ENCODE data around the gene GRP. TPM values are rescaled to one million over a fixed set of nuclear protein-coding genes. Genes with fewer than 3 reads are reported as not detected.

GRP gene
- total and polyA plus RNA-seq, 10 of the 15 experiments (the other 5 are each of a cell fraction or from before 2014, with no cell fraction given), result not detected

Other genes starting within 250 kb of the GRP start
- gene SEC11C, start 80.3 kb upstream of the GRP start, total RNA-seq (2014; rRNA removed), result 125 and 144 TPM in 2 replicates
- 233 and 253 TPM in 2 replicates for gene SEC11C, start 80.3 kb upstream of the GRP start, total RNA-seq (2014; rRNA removed; fragmentation: Illumina TruSeq; extraction: Trizol)
- 124 and 125 TPM in 2 replicates for gene SEC11C, start 80.3 kb upstream of the GRP start, total RNA-seq (2021)
- gene SEC11C, start 80.3 kb upstream of the GRP start, polyA plus RNA-seq (2011; rRNA removed), result 165 and 279 TPM in 2 replicates
- 180 and 183 TPM in 2 replicates for gene SEC11C, start 80.3 kb upstream of the GRP start, polyA plus RNA-seq (2014; fragmentation: Illumina TruSeq; extraction: Trizol)
- gene SEC11C, start 80.3 kb upstream of the GRP start, polyA plus RNA-seq (2014; fragmentation: Nextera tagmentation; extraction: Ambion mirVana), result 100 to 1,000 TPM; 213 to 304 TPM
- gene SEC11C, start 80.3 kb upstream of the GRP start, polyA plus RNA-seq (2014; rRNA removed), result 189 and 210 TPM in 2 replicates
- 100 to 1,000 TPM; 606 to 649 TPM for gene SEC11C, start 80.3 kb upstream of the GRP start, polyA plus RNA-seq (2016; fragmentation: Nextera tagmentation; extraction: Ambion mirVana)
- not detected in 2 replicates for gene RAX, start 53.3 kb downstream of the GRP start, total RNA-seq (2014; rRNA removed)
- not detected in 2 replicates for gene RAX, start 53.3 kb downstream of the GRP start, total RNA-seq (2014; rRNA removed; fragmentation: Illumina TruSeq; extraction: Trizol)
- not detected in 2 replicates for gene RAX, start 53.3 kb downstream of the GRP start, total RNA-seq (2021)
- not detected in 2 replicates for gene RAX, start 53.3 kb downstream of the GRP start, polyA plus RNA-seq (2011; rRNA removed)
- not detected in 2 replicates for gene RAX, start 53.3 kb downstream of the GRP start, polyA plus RNA-seq (2014; fragmentation: Illumina TruSeq; extraction: Trizol)
- gene RAX, start 53.3 kb downstream of the GRP start, polyA plus RNA-seq (2014; fragmentation: Nextera tagmentation; extraction: Ambion mirVana), result not detected
- gene RAX, start 53.3 kb downstream of the GRP start, polyA plus RNA-seq (2014; rRNA removed), result not detected in 2 replicates
- gene RAX, start 53.3 kb downstream of the GRP start, polyA plus RNA-seq (2016; fragmentation: Nextera tagmentation; extraction: Ambion mirVana), result not detected
- not detected in 2 replicates for gene CPLX4, start 98.5 kb downstream of the GRP start, total RNA-seq (2014; rRNA removed)
- gene CPLX4, start 98.5 kb downstream of the GRP start, total RNA-seq (2014; rRNA removed; fragmentation: Illumina TruSeq; extraction: Trizol), result not detected in 2 replicates
- not detected in 2 replicates for gene CPLX4, start 98.5 kb downstream of the GRP start, total RNA-seq (2021)
- not detected in 2 replicates for gene CPLX4, start 98.5 kb downstream of the GRP start, polyA plus RNA-seq (2011; rRNA removed)
- not detected in 2 replicates for gene CPLX4, start 98.5 kb downstream of the GRP start, polyA plus RNA-seq (2014; fragmentation: Illumina TruSeq; extraction: Trizol)
- gene CPLX4, start 98.5 kb downstream of the GRP start, polyA plus RNA-seq (2014; fragmentation: Nextera tagmentation; extraction: Ambion mirVana), result not detected
- not detected in 2 replicates for gene CPLX4, start 98.5 kb downstream of the GRP start, polyA plus RNA-seq (2014; rRNA removed)
- gene CPLX4, start 98.5 kb downstream of the GRP start, polyA plus RNA-seq (2016; fragmentation: Nextera tagmentation; extraction: Ambion mirVana), result not detected
- gene LMAN1, start 139.1 kb downstream of the GRP start, total RNA-seq (2014; rRNA removed), result 69.4 and 78.1 TPM in 2 replicates
- gene LMAN1, start 139.1 kb downstream of the GRP start, total RNA-seq (2014; rRNA removed; fragmentation: Illumina TruSeq; extraction: Trizol), result 71.1 and 71.2 TPM in 2 replicates
- gene LMAN1, start 139.1 kb downstream of the GRP start, total RNA-seq (2021), result 66.7 and 71.4 TPM in 2 replicates
- gene LMAN1, start 139.1 kb downstream of the GRP start, polyA plus RNA-seq (2011; rRNA removed), result 78.9 and 122 TPM in 2 replicates
- 58.6 and 81.4 TPM in 2 replicates for gene LMAN1, start 139.1 kb downstream of the GRP start, polyA plus RNA-seq (2014; fragmentation: Illumina TruSeq; extraction: Trizol)
- gene LMAN1, start 139.1 kb downstream of the GRP start, polyA plus RNA-seq (2014; fragmentation: Nextera tagmentation; extraction: Ambion mirVana), result 10 to 100 TPM; 15.0 to 20.3 TPM
- gene LMAN1, start 139.1 kb downstream of the GRP start, polyA plus RNA-seq (2014; rRNA removed), result 45.6 and 47.9 TPM in 2 replicates
- 10 to 100 TPM; 65.7 to 72.5 TPM for gene LMAN1, start 139.1 kb downstream of the GRP start, polyA plus RNA-seq (2016; fragmentation: Nextera tagmentation; extraction: Ambion mirVana)